Measurements from ENCODE around the gene GALNT8.

DNA sequence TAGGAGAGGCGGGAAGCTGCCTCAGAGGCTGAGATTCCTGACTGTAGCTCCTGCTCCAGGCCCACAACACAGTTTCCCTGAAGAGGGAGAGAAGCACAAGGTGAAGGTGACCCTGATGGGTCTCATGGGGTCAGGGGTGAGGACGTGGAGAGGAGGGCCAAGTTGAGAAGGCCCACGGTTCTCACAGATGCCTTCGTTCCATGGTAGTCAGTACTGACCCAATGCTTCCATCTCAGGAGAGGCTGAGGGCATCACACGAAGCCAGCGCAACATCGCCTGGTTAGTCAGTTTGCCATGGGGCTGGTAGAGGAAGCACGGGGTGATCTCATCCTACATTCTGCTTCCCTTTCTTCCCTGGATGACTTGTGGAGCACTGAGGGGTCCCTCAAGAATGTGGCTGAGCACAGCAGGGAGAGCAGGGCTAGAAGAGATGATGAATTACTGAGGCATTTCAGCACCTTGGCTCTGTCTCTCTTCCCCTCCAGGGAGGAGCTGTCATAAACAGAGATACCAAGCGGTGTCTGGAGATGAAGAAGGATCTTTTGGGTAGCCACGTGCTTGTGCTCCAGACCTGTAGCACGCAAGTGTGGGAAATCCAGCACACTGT, 51.9 kb downstream of the GALNT8 start:
- TF ChIP-seq, protein P1, sequence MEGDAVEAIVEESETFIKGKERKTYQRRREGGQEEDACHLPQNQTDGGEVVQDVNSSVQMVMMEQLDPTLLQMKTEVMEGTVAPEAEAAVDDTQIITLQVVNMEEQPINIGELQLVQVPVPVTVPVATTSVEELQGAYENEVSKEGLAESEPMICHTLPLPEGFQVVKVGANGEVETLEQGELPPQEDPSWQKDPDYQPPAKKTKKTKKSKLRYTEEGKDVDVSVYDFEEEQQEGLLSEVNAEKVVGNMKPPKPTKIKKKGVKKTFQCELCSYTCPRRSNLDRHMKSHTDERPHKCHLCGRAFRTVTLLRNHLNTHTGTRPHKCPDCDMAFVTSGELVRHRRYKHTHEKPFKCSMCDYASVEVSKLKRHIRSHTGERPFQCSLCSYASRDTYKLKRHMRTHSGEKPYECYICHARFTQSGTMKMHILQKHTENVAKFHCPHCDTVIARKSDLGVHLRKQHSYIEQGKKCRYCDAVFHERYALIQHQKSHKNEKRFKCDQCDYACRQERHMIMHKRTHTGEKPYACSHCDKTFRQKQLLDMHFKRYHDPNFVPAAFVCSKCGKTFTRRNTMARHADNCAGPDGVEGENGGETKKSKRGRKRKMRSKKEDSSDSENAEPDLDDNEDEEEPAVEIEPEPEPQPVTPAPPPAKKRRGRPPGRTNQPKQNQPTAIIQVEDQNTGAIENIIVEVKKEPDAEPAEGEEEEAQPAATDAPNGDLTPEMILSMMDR (conservative IDR thresholded peaks at IDR 0.05; ENCODE audit: low read length) = no peak
- no peak for TF ChIP-seq EZH2phosphoT487 (IDR thresholded peaks at IDR 0.05; ENCODE audit: borderline replicate concordance)
